ENCODE measurements around the gene DPH6. TPM values are rescaled to one million over a fixed set of nuclear protein-coding genes. Genes with fewer than 3 reads are reported as not detected.

DPH6 gene
- total RNA-seq, 6 experiments from 2014 or later: 5.5 to 12.8 (median 6.9) TPM

DNA sequence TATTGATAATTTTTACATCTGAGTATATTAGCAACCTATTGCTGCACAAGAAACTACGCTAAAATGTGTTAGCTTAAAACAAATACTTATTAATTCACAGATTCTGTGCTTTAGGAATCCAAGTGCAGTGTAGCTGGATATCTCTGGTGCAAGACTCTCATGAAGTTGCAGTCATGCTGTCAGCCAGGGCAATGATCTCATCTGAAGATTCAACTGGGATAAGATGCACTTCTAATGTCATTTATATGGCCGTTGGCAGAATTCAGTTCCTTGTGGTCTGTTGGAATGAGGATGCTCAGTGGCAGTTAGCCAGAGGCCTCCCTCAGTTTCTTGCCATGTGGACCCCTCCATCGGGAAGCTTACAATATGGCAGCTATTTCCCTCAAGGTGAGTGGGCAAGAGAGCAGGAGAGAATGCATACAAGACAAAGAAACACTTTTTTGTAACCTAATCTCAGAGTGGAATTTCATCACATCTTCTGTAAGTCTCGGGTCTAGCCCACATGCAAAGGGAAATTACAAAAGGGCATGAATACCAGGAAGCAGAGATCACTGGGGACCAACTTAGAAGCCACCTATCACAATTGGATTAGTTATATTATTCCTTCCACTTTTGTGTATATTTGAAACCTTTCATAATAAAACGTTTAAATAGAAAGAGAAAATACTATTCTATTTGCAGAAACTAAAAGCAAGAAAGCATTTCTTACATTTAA is 61.6 kb downstream of the DPH6 start:
- no peaks in the 10 kb centered on the region for H3K27me3 ChIP-seq
- TF ChIP-seq, protein P1, sequence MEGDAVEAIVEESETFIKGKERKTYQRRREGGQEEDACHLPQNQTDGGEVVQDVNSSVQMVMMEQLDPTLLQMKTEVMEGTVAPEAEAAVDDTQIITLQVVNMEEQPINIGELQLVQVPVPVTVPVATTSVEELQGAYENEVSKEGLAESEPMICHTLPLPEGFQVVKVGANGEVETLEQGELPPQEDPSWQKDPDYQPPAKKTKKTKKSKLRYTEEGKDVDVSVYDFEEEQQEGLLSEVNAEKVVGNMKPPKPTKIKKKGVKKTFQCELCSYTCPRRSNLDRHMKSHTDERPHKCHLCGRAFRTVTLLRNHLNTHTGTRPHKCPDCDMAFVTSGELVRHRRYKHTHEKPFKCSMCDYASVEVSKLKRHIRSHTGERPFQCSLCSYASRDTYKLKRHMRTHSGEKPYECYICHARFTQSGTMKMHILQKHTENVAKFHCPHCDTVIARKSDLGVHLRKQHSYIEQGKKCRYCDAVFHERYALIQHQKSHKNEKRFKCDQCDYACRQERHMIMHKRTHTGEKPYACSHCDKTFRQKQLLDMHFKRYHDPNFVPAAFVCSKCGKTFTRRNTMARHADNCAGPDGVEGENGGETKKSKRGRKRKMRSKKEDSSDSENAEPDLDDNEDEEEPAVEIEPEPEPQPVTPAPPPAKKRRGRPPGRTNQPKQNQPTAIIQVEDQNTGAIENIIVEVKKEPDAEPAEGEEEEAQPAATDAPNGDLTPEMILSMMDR (IDR thresholded peaks at IDR 0.05): no peak
- TF ChIP-seq POLR2A (IDR thresholded peaks at IDR 0.05): no peak
- WGBS (ENCODE audit: insufficient coverage, low coverage, low lambda C conversion rate, missing lambda C conversion rate): 84% methylated on average over 3 of the region's 5 CpGs
- no peak overlapping the region for H3K4me3 ChIP-seq
- no peaks in the 10 kb centered on the region for H3K4me1 ChIP-seq
- intact Hi-C loops (cut with DNase I): no loop called here
- H3K36me3 ChIP-seq: no peaks in the 10 kb centered on the region
- DNase-seq (no peak), ATAC-seq (no peak)
- no peaks in the 10 kb centered on the region for H3K9me3 ChIP-seq
- H3K27ac ChIP-seq: no peak overlapping the region

DNA sequence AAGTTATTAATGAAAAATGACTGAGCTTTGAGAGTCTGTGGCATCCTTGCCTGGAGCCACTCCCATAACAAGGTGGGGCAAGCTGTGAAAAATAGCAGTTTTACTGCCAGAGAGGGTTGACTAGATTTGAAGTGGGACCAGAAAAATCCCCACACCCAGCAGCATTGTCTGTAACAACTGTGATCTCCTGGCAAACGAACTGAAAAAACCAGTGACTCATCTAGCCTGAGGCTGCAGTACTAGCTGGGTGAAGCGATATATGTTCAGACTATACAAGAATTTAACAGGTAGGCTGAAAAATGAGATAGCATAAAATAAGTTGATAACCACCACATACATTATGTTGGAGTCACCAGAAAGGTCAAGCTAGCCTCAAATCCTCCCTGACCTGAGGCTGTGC is 64.0 kb downstream of the DPH6 start:
- no peak for TF ChIP-seq POLR2A (IDR thresholded peaks at IDR 0.05)
- TF ChIP-seq, protein P1 (IDR thresholded peaks at IDR 0.05): no peak
- Histone ChIP-seq H3K27me3 (no peaks in the 10 kb centered on the region), H3K4me3 (no peak overlapping the region), H3K4me1 (no peaks in the 10 kb centered on the region), H3K36me3 (no peaks in the 10 kb centered on the region), H3K9me3 (no peaks in the 10 kb centered on the region), H3K27ac (no peak overlapping the region)
- ATAC-seq (no peak), DNase-seq (no peak)
- intact Hi-C loops (cut with DNase I): no loop called here
- WGBS (ENCODE audit: insufficient coverage, low coverage, low lambda C conversion rate, missing lambda C conversion rate): 73% methylated on average over 2 of the region's 2 CpGs

DNA sequence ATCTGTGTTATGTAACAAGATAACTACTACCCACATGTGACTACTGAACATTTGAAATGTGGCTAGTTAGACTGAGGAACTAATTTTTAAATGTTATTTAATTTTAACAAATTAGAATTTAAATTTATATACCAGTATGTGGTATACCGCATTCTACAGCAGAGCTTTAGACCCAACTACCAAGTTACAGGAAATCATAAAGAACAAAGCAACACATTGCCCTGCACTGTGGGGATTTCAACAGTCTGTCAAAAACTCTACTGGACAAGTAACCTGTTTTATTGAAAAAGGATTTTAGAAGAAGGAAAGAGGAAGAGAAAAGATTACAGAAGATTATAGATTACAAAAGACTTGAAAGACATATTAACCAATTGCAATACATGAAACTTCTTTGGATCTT is 64.9 kb downstream of the DPH6 start:
- H3K9me3 ChIP-seq: no peaks in the 10 kb centered on the region
- no peak overlapping the region for H3K4me3 ChIP-seq
- TF ChIP-seq, protein P1 (IDR thresholded peaks at IDR 0.05): no peak
- TF ChIP-seq POLR2A (IDR thresholded peaks at IDR 0.05): no peak
- H3K27ac ChIP-seq: no peak overlapping the region
- ATAC-seq (no peak), DNase-seq (no peak)
- no peaks in the 10 kb centered on the region for H3K27me3 ChIP-seq
- H3K4me1 ChIP-seq: no peaks in the 10 kb centered on the region
- intact Hi-C loops (cut with DNase I): no loop called here
- H3K36me3 ChIP-seq: no peaks in the 10 kb centered on the region
- 78% methylated on average over 1 of the region's 1 CpG for WGBS (ENCODE audit: insufficient coverage, low coverage, low lambda C conversion rate, missing lambda C conversion rate)

DNA sequence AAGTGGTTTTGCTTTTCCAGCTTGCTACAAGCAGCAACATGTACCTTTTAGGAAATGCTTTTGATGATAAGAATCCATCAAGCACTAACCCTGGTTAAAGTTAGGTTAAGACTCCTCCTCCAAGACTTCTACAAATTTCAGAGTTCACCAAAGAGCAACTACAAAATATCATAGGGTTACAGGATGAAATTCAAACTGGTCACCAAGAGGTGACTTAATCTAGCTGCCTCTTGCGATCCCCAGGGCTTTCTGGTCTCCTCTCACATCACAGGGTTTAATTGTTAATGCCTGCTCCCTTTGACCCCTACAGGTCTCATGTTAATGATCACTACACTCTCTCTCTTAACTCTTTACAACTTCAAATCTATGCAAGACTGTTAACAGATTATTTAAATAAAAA is 66.5 kb downstream of the DPH6 start:
- DNase-seq: no peak
- H3K4me3 ChIP-seq: no peak overlapping the region
- WGBS (ENCODE audit: insufficient coverage, low coverage, low lambda C conversion rate, missing lambda C conversion rate): 20% methylated on average over 1 of the region's 1 CpG
- no peaks in the 10 kb centered on the region for H3K4me1 ChIP-seq
- no peaks in the 10 kb centered on the region for H3K27me3 ChIP-seq
- H3K9me3 ChIP-seq: no peaks in the 10 kb centered on the region
- H3K27ac ChIP-seq: no peak overlapping the region
- no peaks in the 10 kb centered on the region for H3K36me3 ChIP-seq
- intact Hi-C loops (cut with DNase I): no loop called here
- TF ChIP-seq, protein P1 (IDR thresholded peaks at IDR 0.05): no peak
- no peak for TF ChIP-seq POLR2A (IDR thresholded peaks at IDR 0.05)
- ATAC-seq: peak in 2 of 4 donors; percentile 14 to 41
